Prostate gland (tissue), 2 donors: ENCODE data around the gene SPTB.

ENCODE experiments used
- POLR2A ChIP-seq: fragments of 450-650 bp; IDR thresholded peaks from one replicate; pipeline ENCODE4 v1.6.1; 2016; ENCODE audit warnings: antibody characterized with exemption, mild to moderate bottlenecking
- TF ChIP-seq, protein P1 (sequence below), 4 experiments: fragments of 200-600 bp in 2 of 4; fragments of 450-650 bp in 2 of 4; sonication (generic) in 2 of 4; IDR thresholded peaks; 1 replicate in 3 of 4; 2 replicates in 1 of 4; pipeline ENCODE4 v1.5.1; 2016 to 2019; ENCODE audit warnings: antibody characterized with exemption in 4 of 4, mild to moderate bottlenecking in 2 of 4, moderate library complexity in 2 of 4

DNA sequence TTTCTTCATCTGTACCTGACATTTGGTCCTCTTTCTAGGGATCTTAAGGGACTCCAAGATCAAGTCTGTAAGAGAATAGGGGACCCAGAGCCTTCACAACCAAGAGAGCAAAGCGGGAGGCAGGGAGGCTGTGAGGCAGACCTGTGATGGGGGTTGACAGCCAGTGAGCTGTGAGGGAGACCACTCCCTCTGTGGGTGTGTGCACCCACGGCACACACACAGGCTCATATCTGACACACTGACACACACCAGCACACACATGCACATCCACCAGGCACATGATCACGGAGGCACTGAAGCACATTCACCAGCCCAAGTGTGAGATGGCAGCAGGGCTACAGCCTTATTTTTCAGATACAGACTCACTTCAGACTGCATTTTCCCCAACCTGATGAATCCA, 55.2 kb downstream of the SPTB start:
- TF ChIP-seq POLR2A: no peak
- TF ChIP-seq, protein P1, sequence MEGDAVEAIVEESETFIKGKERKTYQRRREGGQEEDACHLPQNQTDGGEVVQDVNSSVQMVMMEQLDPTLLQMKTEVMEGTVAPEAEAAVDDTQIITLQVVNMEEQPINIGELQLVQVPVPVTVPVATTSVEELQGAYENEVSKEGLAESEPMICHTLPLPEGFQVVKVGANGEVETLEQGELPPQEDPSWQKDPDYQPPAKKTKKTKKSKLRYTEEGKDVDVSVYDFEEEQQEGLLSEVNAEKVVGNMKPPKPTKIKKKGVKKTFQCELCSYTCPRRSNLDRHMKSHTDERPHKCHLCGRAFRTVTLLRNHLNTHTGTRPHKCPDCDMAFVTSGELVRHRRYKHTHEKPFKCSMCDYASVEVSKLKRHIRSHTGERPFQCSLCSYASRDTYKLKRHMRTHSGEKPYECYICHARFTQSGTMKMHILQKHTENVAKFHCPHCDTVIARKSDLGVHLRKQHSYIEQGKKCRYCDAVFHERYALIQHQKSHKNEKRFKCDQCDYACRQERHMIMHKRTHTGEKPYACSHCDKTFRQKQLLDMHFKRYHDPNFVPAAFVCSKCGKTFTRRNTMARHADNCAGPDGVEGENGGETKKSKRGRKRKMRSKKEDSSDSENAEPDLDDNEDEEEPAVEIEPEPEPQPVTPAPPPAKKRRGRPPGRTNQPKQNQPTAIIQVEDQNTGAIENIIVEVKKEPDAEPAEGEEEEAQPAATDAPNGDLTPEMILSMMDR (IDR thresholded peaks at IDR 0.05): no peak
